HG02973 (cell line): ENCODE results near the gene MICALL1.

Source experiments
- ATAC-seq: cut with Tn5 transposase; IDR thresholded peaks from one replicate; pipeline ENCODE4 v1.9.1; 2021; ENCODE audit warnings: moderate library complexity; ENCODE audit not compliant: unreplicated experiment

MICALL1 gene

DNA sequence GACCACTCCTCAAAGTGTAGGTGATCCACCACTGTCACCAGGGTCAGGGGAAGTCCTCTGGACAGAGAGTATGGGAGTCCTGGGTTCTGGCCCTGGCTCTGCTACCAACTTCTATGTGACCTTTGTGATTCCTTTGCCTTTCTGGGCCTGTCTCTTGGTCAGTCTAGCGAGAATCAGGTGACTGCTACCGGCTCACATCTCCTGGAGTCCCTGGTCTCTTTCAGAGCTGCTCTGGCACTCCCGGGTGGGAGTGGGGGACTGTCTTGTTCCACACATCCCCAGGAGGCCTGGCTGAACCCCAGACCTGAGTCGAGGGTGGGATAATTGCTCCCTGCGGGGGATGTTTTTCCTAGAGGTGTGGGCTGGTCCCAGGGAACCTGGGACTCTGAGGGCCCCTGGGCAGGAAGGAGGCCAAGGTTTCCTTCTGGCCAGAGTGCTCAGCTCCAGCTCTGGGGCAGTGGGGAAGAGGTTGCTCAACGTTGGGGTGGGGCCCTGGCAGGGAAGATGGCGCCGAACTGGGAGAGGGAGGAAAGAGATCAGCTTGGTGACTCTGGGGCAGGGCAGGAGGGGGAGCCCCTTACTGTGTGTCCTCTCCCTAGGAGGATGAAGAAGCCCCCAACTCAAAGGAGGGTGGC, 76.2 kb downstream of the MICALL1 start:
- no peak for ATAC-seq

DNA sequence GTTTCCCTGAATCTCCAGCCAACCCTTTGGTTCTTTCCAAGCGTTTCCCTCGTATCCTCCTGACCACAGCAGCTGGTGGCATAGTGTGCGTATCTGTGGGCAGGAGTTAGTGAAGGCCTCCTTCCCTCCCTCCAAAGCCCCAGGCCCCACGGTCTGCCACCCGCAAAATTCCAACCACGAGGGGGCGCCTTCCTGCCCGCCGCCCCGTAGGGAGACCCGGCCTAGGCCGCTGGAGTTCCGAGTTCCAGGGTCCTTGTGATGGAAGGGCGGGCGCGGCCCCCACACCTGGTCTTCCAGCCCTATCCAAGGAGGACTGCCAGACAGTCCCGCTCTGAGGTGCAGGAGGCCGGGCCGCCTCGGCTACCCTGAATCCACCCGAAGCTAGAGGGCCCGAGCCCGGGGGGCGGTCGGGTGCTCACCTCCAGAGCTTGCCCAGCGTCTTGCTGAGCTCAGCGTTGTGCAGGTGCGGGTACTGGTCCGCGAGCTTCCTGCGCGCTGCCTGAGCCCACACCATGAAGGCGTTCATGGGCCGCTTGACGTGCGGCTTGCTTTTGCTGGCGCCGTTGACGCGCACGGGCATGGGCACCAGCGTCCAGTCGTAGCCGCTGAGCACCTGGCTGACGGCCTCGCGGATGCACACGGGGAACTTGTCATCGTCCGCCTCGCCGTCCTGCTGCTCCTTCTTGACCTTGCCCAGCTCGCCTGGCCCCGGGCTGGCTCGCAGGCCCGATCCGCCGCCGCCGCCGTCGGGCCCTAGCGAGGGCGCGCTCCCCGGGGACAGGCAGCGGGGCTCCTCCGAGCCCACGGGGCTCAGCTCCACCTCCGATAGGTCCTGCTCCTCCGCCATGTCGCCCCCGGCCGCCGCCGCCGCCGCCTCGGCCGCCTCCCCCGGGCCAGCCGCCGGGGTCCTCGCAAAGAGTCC, 77.1 kb downstream of the MICALL1 start:
- ATAC-seq = no peak

- no peak for ATAC-seq
Observed at GRCh38 chr22:37983860-37984791, 78.0 kb downstream of the MICALL1 start, which contains the start of gene SOX10. Gene SOX10, minus strand, starts transcription at chr22:37984555. Its CDS starts 771 bp downstream, at chr22:37983784.

- no peak for ATAC-seq
Observed at GRCh38 chr22:37985050-37985585, 79.0 kb downstream of the MICALL1 start.

DNA sequence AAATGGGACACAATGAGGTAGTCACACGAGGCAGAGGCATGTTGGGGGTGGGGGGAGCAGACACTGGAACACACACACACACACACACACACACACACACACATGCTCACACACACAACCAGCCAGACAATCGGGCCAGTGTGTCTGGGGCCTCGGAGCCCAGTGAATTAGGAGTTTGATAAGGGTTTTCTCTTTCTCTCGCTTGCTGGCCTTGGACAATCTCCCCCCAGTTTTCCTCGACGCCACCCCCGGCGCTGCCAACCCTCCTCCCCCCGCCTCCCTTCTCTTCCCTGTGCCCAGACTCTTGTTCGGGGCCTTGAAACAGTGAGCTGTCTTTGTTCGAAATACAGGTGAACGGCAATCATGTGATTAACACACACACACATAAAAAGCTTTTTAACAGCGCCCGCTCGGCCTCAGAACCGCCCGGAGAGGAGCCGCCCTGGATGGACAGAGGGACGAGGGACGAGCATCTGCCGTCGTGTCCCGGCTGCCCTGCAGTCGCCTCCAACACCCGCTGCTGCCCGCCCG, 79.7 kb downstream of the MICALL1 start:
- ATAC-seq = no peak

DNA sequence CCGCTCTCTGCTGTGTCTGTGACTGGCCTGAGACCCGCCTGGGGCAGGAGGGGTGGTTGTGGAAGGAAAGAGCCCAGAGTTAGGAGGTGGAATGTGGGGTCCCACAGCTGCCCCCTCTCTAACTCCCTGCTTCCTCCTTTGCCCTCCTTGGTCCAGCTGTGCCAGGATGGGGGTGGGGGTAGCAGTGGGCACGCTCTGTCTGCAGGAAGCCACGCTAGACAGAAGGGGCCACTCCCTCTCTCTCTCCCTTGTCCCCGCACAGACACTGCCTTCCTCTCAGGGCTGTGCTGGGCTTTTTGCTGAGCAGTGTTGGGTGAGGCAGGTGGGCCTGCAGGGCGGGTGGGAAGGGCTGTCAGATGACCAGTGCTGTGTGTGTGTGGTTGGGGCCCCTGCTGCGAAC, 80.3 kb downstream of the MICALL1 start:
- no peak for ATAC-seq

GRCh38 chr22:37989146-37990045, 83.3 kb downstream of the MICALL1 start:
- ATAC-seq = no peak

DNA sequence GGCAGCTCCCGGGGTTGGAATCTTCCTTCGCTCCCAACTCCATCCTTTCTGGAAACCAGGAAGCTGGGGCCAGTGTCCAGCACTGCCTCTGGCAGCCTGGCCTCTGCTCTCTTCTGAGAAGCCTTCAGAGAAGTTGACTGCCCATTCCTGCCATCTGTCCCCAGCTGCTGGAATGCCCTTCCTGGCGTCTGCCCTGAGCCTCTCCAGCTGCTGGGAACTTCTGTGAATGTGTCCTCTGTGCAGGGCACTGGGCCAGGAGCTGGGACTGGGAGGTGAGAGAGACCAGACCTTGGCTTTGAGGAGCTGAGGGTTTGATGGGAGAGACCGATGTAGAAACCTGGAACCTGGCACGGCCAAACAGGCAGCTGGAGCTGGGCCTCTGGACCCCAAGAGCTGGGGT, 84.2 kb downstream of the MICALL1 start:
- ATAC-seq = no peak

DNA sequence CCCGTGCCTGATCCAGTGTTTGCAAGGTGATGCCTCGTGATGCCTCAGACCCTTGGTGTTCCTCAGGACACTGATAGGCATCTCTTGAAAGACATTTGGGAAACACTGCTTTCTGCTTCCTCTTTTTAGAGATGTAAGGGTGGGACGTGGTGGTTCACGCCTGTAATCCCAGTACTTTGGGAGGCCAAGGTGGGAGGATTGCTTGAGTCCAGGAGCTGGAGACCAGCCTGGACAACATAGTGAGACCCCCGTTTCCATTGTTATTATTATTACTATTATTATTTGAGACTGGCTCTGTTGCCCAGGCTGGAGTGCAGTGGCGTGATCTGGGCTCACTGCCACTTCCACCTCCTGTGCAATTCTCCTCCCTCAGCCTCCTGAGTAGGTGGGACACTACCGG, 84.8 kb downstream of the MICALL1 start:
- no peak for ATAC-seq

- ATAC-seq = no peak
Observed at GRCh38 chr22:37991731-37992442, 85.8 kb downstream of the MICALL1 start.
